ENCODE measurements around the gene TBR1. TPM values are rescaled to one million over a fixed set of nuclear protein-coding genes. Genes with fewer than 3 reads are reported as not detected.

The TBR1 gene
- total and polyA plus RNA-seq, 10 of the 15 experiments (the other 5 are each of a cell fraction or from before 2014, with no cell fraction given), result 0.01 TPM; not detected in 9

GRCh38 chr2:161418275-161418714 lies 2.2 kb downstream of the TBR1 start:
- peak overlapping the region; percentile 77; the same call in 1 of the 2 replicates for H3K4me2 ChIP-seq (ENCODE audit: control insufficient read depth, insufficient read depth)
- ChIA-PET SMC1A (ENCODE audit: uncharacterized antibody, unreplicated experiment) (no interaction called here), POLR2A (no interaction called here), CTCF (no interaction called here), RAD21 (ENCODE audit: unreplicated experiment) (no interaction called here)
- H2AFZ ChIP-seq (ENCODE audit: control insufficient read depth, low read depth, low read length), result no peak overlapping the region
- H3K4me1 ChIP-seq (ENCODE audit: control insufficient read depth, insufficient read depth, low read length), result peaks cover 5% of the 10 kb centered on the region; the same call in 1 of the 2 replicates
- in situ Hi-C loops (cut with MboI), result no loop called here
- no peak overlapping the region for H3K27ac ChIP-seq (ENCODE audit: control insufficient read depth, insufficient read depth)
- H3K27me3 ChIP-seq (replicated peaks in 1 of 2; ENCODE audit: control insufficient read depth in 2 of 2, insufficient read depth in 2 of 2, low read length in 1 of 2), result peaks cover 23 to 52% of the 10 kb centered on the region in 2 experiments
- no peak for DNase-seq (ENCODE audit: low read depth, low spot score)
- no peaks in the 10 kb centered on the region; the same call in 2 of the 3 replicates for H3K9me3 ChIP-seq (replicated peaks; ENCODE audit: control insufficient read depth, insufficient read depth, low read length)
- no peak for ATAC-seq
- no peaks in the 10 kb centered on the region for H4K20me1 ChIP-seq (ENCODE audit: control insufficient read depth, insufficient read depth)
- WGBS (ENCODE audit: insufficient coverage, insufficient replicate concordance, low lambda C conversion rate, missing lambda C conversion rate), result 25% methylated on average over 15 of the region's 15 CpGs
- H3K36me3 ChIP-seq (ENCODE audit: control insufficient read depth in 2 of 2, insufficient read depth in 2 of 2, low read length in 1 of 2), result no peaks in the 10 kb centered on the region
- H3K4me3 ChIP-seq, result peak overlapping the region; percentile 36; the same call in 1 of the 2 replicates
- TF ChIP-seq SUZ12 (IDR thresholded peaks at IDR 0.05; ENCODE audit: unreplicated experiment), result peak; percentile 62
- TF ChIP-seq CEBPZ (IDR thresholded peaks at IDR 0.05; ENCODE audit: low read depth, low read length), result no peak
- H3K9ac ChIP-seq (ENCODE audit: control insufficient read depth, insufficient read depth, low read length), result no peak overlapping the region
- intact Hi-C loops (cut with micrococcal nuclease; ENCODE audit: unreplicated experiment), result no loop called here
- BruUV-seq (replicated peaks), result no TSS peak
- no peaks in the 10 kb centered on the region for H3K79me2 ChIP-seq (ENCODE audit: control insufficient read depth, insufficient read depth, low read length)
- FAIRE-seq, result no peak

Data from GM12878 (cell line).